GM12891 (cell line): ENCODE results near the gene C14orf93.

Source experiments
- DNase-seq: peaks from one replicate; pipeline ENCODE4 v3.0.0; 2011; ENCODE audit warnings: low spot score; ENCODE audit not compliant: insufficient read length
- FAIRE-seq: peaks from 2 replicates; lab custom pipeline; 2011; peaks lifted over from hg19 to GRCh38; lab: Jason Lieb, UNC
- PAX5 ChIP-seq: IDR thresholded peaks from 2 replicates; pipeline ENCODE4 v1.6.1; 2011; ENCODE audit warnings: low read length, moderate library complexity, mild to moderate bottlenecking; ENCODE audit not compliant: insufficient read depth, severe bottlenecking
- POLR2A ChIP-seq: IDR thresholded peaks from 2 replicates; pipeline ENCODE4 v1.6.1; 2011; ENCODE audit warnings: low read depth, low read length, control low read depth
- POLR2AphosphoS5 ChIP-seq: IDR thresholded peaks from 2 replicates; pipeline ENCODE4 v1.6.1; 2011; ENCODE audit warnings: low read depth, low read length, control low read depth
- POU2F2 ChIP-seq: IDR thresholded peaks from 2 replicates; pipeline ENCODE4 v1.6.1; 2011; ENCODE audit warnings: low read depth, mild to moderate bottlenecking, control low read depth, low read length, moderate library complexity
- SPI1 ChIP-seq: IDR thresholded peaks from 2 replicates; pipeline ENCODE4 v1.6.1; 2011; ENCODE audit warnings: low read depth, low read length, control low read depth
- TAF1 ChIP-seq: IDR thresholded peaks from 2 replicates; pipeline ENCODE4 v1.6.1; 2011; ENCODE audit warnings: low read depth, low read length, control low read depth

Gene C14orf93

DNA sequence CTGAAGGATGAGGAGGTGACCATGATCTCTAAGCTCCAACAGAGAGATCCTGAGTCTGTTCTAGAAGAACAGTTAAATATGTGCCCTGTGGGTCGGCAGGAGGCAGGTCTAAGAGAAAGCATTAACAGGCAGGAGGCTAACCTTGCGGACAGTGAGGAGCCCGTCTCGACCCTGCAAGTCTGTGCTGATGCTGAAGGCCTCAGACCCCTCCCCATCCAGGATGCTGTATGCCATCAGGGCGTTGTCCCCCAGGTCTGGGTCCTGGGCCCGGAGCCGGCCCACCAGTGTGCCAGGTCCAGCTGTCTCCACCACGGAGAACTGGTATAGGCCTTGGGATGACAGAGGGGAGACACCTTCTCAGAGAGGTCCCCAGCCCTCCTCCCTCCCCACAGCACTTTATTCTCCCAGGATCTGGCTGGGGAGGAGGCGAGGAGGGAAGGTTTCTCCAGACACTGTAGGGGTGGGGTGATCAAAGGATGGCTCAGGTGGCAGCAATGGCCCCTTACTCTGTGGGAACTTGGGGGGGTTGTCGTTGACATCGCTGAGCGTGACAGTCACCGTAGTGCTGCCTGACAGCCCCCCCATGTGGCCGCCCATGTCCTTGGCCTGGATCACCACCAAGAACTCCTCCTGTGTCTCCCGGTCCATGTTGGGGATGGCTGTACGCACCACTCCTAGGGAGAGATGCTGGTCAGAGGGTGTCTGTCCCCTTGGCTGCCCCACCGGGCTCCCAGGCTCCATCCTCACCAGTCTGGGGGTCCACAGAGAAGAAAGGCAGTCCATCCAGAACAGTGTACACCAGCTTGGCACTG lies 44.3 kb upstream of the C14orf93 start:
- TF ChIP-seq POLR2A (no peak), TAF1 (no peak), SPI1 (no peak)
- DNase-seq: no peak
- no peak for FAIRE-seq

DNA sequence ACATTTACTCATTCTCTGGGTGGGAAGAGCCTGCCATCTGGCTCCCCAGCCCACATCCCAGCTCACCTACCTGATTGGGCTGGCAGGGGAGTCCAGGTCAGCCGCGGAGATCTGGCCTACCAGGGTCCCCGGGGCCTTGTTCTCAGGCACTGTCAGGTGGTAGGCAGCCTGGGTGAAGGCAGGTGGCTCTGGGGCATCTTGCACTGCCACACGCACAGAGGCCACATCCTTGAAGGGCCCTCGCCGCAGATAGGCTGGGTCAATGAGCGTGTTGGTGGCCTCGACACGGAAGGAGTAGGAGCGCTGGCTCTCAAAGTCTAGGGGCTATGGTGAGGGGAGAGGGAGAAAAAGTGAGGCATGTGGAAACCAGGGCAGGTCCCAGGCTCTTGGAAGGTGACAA lies 43.5 kb upstream of the C14orf93 start:
- DNase-seq: no peak
- TF ChIP-seq PAX5 (no peak), SPI1 (no peak), POU2F2 (no peak), POLR2AphosphoS5 (no peak), TAF1 (no peak), POLR2A (no peak)
- FAIRE-seq: no peak

DNA sequence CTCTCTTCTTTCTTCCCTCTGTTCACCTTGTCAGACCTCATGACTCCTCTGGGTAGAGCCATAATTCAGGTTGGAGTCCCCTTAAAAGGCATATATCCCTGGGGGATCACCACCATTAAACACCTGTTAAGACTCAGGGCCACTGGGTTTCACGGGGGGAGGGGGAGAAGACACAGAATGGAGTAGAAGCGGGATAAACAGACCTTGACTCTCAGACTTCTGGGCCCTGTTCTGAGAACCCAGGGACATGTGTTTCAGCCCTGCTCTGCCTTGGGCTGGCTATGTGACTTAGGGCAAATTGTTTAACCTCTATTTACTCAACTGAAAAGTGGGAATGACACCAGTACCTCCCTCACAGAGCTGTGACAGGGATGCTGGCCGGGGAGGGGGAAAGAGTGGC lies 42.7 kb upstream of the C14orf93 start:
- DNase-seq: no peak
- TF ChIP-seq POLR2AphosphoS5: no peak
- TF ChIP-seq TAF1: no peak
- no peak for TF ChIP-seq PAX5
- no peak for FAIRE-seq

DNA sequence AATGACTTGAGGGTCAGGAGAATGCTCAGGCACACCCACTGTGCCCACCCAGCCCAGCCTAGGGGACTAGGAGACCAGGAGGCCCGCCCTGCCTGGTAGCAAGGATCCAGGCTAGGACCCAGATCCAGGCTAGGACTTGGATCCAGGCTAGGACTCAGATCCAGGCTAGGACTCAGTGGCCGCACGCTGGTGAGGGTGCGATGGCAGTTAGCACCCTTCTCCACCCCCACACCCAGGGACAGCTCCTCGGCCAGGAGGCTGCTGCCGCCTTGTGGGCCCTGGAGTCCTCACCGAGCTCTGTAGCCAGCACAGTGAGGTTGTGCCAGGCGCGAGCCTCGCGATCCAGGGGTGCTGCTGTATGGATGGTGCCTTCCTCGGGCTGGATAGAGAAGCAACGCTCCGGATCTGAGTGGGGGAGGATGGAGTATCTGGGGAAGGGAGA lies 42.3 kb upstream of the C14orf93 start:
- DNase-seq (no peak), FAIRE-seq (no peak)
- no peak for TF ChIP-seq TAF1
- no peak for TF ChIP-seq POLR2AphosphoS5
- no peak for TF ChIP-seq POU2F2
- TF ChIP-seq POLR2A: no peak
- TF ChIP-seq PAX5: no peak
- TF ChIP-seq SPI1: no peak

DNA sequence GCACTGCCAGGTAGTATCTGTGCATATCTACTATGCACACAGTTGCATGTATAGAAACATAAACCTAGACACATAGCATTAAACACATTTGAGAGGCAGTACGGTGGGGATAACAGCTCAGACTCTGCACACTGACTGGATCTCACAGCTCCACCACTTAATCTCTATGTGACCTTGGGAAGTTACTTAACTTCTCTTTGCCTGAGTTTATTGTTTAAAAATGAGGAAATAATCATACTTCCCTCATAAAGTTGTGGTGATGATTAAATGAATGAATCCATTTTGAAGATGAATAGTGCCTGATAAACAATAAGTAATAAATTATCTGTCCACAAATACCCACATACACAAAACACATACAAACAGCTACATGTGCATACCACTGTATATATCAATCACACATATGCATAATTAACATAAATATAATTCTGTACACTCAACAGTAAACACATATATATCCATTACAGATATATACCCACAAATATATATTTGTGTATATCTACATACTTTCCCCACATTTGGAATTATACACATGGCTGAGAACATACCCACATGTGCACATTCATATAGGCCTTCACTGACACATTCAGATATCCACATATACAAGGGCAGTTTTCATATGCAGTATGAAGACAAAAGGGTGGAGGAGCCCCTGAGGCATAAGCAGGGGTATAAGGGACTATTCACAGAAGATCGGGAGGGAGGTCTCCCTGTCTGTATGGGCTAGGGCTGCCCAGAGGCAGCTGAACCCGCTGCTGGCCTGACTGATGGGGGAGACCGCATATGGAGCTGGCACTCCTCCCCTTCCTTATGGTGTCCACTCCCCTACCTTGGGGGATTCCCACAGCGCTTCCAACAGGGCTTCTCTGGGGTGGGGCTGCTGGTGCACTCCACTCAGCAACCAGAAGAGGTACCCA lies 41.5 kb upstream of the C14orf93 start:
- TF ChIP-seq SPI1 (no peak), TAF1 (no peak)
- FAIRE-seq: peak; percentile 5

DNA sequence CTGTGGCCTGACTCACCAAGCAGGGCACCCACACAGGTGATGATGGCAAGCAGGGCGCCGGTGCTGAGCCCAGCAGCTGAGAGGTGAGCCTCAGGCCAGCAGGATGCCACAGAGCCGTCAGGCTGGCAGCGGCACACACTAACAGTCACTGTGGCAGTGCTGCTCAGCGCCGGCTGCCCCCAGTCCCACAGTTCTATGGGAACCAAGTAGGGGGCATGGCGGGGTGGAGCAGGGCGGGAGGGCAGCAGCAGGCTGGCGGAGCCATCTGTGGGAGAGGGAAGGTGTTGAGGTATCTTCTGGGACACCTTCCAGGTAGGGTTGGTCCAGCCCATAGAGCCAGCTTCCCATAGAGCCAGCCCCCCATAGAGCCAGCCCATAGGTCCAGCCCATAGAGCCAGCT lies 39.1 kb upstream of the C14orf93 start:
- no peak for DNase-seq
- FAIRE-seq: no peak
- no peak for TF ChIP-seq POLR2A
- TF ChIP-seq POU2F2: no peak
- no peak for TF ChIP-seq POLR2AphosphoS5
- no peak for TF ChIP-seq PAX5
- TF ChIP-seq TAF1: no peak
- no peak for TF ChIP-seq SPI1

More for the DNA sequence above, 41.5 kb upstream of the C14orf93 start:
- DNase-seq: no peak

- no peak for FAIRE-seq
- TF ChIP-seq POU2F2 (no peak), SPI1 (no peak), POLR2AphosphoS5 (no peak), PAX5 (no peak), POLR2A (no peak), TAF1 (no peak)
Observed at GRCh38 chr14:23047751-23048693, 38.1 kb upstream of the C14orf93 start.

GRCh38 chr14:23047034-23047634 lies 37.2 kb upstream of the C14orf93 start:
- DNase-seq (no peak), FAIRE-seq (no peak)
- TF ChIP-seq POLR2A (no peak), POU2F2 (no peak), PAX5 (no peak), SPI1 (no peak), POLR2AphosphoS5 (no peak), TAF1 (no peak)

More at GRCh38 chr14:23047751-23048693, 38.1 kb upstream of the C14orf93 start:
- DNase-seq: no peak
